GM21381 (cell line): ENCODE data around the gene PI4KA.
"Not testable (repeated sequence)": the region's sequence is repeated elsewhere in the genome, so short reads cannot be mapped to it uniquely, and the experiment has no call there.

Source experiments
- ATAC-seq: cut with Tn5 transposase; IDR thresholded peaks from one replicate; pipeline ENCODE4 v1.9.1; 2021; ENCODE audit warnings: mild to moderate bottlenecking, moderate library complexity; ENCODE audit not compliant: unreplicated experiment

Gene PI4KA

DNA sequence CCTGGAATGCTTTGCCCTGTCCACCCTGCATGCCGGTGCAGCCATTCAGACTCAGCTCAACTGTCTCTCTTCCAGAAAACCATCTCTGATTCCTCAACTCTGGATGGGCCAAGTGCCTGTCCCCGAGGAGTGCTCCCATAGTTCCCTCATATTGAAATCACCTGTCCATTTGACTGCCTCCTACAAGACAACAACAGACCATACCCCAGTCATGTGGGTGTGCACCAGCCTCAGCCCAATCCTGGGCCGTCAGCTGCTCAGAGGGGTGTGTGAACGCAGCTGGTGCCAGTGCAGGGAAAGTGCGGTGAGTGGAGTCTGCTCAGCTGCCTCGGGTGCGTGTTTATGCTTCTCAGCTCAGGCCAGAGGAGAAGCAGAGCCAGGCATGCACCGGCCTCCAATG lies 126.2 kb downstream of the PI4KA start:
- not testable (repeated sequence) for ATAC-seq

- ATAC-seq: no peak
Measured at GRCh38 chr22:20729194-20729593, 129.4 kb downstream of the PI4KA start.

DNA sequence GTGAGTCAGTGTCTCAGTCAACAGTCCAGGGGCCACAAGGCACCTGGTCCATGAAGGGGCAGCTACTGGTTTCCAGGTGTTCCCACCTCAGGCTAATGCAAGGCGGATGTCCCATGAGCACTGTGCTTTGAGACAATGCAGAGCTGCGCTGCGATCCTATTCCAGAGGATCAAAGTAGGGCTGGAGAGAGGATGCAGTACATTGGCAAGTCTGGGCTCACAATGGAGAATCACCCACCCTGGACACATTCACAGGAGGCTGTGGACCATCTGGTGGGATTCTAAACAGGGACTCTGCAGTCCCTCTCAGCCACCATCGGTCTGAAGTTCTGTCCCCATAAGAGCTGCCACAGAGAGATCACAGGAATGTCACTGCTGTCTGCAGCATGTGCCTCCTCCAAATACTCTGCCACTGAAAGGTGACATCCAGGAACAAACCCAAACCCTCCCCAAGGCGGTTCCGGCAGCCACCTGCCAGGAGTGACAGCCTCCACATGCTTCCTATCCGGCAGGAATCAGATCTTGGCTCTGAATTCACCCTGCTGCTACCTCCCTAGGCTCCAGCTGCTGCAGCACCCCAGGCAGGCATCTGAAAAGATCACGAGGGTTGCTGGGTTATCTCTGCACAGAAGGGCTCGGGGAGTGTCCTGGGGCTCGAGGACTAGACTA lies 130.0 kb downstream of the PI4KA start:
- no peak for ATAC-seq

DNA sequence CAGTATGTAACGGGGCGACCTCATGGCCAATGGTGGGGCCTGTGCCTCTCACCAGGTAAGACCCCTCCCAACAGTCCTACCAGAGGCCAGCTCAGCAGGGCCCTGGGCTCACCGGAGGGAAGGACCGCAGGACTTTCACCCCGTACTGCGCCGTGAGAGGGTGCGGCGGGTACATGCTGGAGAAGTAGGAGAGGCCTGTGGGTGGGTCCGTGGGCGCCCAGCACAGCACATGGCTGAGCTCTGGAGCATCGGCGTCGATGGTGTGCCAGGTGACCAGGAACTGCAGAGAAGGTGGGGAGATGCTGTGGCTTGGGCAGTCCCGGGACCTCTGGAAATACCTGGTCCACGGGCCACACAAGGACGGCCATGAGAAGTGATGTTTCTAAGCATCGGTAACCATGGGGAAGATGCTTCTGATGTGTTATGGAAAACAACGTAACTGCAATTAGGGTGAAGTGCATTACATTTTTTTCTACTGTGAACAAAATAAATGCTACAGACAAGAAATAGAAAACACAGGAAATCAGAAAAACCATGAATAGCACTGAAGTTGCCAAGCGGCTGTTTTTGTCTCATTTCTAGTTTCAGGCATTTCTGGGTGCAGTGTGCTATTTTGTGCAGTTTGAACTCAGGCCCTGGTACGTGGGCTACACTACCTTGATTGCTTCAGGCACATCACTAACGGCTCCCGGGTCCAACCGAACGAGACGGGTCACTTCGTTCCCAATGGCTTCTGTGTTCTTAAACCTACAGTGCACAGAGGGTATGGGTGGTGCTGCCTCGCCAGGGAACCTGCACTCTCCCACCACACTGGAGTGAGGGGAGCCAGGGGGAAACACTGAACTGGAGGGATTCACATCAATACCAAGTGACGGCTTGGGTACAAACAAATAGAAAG lies 131.2 kb downstream of the PI4KA start:
- ATAC-seq: no peak

DNA sequence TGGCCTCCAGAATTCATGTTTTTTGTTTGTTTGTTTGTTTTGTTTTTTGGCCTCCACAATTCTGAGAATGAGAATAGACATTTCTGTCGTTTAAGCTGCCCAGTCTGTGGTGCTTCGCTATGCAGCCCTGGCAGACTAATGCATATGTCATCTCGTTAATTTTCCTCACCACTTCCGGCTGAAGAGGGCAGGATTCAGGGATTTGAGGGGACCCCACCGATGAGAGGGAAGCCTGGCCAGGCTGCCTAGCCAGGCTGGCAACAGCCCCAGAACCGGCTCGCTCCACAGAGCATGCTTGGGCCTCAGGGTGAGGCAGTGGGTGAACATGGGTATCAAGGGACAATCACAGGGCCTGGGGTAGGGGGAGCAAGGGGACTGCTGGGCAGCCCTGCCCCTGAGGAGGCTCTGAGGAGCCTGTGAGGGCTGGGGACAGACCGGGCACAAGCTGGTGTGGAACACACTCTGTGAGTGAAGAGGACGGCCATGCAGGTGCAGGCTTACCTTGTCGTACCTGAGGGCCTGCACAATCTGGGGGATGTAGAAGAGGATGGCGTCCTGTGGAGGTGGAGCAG lies 132.5 kb downstream of the PI4KA start:
- ATAC-seq: no peak

GRCh38 chr22:20724676-20725454 lies 133.7 kb downstream of the PI4KA start:
- no peak for ATAC-seq

- ATAC-seq: no peak
Measured at GRCh38 chr22:20721409-20722218, 137.0 kb downstream of the PI4KA start.

- no peak for ATAC-seq
Measured at GRCh38 chr22:20720692-20721408, 137.8 kb downstream of the PI4KA start.

GRCh38 chr22:20718727-20719126 lies 139.9 kb downstream of the PI4KA start:
- ATAC-seq: not testable (repeated sequence)

DNA sequence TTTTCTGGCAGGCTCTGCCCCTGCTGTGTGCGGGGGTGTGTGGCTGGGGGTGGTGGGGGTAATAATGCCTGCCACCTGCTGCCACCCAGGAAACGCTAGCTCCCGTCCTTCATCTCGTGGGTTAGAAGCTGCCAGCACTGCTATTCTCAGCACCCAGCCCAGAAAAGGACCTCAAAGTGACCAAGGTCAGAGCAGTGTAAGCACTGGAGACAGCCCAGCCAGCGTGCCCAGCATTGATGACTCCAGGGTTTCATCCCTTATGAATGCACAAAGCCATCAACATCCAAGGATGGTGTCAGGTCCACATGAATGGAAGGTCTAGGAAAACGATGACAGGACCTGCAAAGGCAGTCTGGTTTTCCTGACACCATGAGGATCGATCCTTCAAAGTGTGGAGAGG lies 140.6 kb downstream of the PI4KA start:
- not testable (repeated sequence) for ATAC-seq

DNA sequence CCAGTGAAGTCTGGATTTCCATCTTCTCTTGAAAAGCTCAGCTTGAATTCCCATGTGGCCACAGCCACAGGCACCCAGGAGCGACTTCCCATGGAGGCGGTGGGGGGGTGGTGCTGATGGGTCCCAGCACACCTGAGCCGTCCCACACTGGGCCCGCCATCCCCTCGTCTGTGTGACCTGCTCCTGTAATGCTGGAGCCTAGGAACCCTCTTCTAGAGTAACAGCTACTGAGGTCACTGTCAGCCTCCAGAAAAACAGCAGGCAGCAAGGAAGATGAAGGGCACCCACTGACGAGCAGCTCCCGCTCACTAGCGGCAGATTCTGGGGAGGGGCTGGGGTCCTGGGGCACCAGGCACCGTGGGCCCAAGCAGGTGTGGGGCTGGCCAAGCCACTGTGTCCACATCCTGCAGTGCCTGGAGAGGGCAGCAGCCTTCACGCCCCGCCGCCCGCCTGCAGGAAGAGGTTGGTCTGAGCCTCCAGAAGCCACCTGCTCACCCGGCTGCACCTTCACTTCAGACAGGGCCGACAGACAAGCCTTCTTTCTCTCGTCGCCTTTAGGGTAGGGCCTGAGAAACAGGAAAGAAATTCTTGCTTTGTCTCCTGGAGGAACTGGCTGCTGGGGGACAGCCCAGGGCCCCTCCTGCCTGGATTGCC lies 141.3 kb downstream of the PI4KA start:
- ATAC-seq: not testable (repeated sequence)

DNA sequence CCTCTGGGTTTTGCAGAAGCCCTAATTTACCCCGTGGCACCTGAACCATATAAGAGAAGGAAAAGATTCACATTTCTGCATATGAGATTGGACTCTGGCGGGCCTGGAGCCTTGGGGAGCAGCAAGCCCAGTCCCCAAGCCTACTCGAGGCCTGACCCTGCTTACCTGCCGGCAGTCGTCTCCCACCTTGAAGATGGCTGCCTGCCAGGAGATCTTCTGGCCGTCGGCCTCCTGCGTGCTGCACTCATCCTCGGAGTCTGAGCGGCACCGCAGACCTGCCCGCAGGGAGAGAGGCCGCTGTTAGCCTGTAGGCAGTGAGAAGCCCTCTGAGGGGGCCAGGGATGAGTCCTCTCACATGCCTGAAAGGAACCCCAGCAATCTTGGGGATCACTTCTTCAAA lies 145.5 kb downstream of the PI4KA start:
- ATAC-seq: not testable (repeated sequence)

GRCh38 chr22:20709966-20710365 lies 148.6 kb downstream of the PI4KA start:
- not testable (repeated sequence) for ATAC-seq

DNA sequence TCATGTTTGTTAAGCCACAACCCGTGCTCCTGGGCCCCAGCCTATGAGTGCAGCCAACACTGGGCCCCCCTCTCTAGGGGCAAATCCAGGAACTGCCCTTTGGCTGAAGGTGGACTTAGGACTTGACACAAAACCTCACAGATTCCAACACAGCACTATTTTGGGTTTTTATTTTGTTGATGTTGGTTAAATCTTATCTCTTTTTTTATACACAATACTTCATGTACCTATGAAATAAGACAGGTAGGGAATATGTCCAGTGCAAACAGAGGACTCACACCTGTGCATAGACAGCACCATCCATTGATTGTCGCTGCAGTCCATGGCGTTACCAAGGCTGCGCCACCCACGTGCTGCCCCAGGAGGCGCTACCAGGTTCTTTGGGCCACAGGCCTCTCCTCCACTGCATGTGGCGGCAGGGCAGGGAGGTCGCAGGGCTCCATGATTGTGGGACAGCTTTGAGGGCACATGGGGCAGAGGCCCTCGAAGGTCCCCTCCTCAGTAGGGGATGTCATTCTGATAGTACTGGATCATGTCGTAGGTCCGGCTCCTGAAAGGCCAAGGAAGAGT lies 151.0 kb downstream of the PI4KA start:
- ATAC-seq: not testable (repeated sequence)

DNA sequence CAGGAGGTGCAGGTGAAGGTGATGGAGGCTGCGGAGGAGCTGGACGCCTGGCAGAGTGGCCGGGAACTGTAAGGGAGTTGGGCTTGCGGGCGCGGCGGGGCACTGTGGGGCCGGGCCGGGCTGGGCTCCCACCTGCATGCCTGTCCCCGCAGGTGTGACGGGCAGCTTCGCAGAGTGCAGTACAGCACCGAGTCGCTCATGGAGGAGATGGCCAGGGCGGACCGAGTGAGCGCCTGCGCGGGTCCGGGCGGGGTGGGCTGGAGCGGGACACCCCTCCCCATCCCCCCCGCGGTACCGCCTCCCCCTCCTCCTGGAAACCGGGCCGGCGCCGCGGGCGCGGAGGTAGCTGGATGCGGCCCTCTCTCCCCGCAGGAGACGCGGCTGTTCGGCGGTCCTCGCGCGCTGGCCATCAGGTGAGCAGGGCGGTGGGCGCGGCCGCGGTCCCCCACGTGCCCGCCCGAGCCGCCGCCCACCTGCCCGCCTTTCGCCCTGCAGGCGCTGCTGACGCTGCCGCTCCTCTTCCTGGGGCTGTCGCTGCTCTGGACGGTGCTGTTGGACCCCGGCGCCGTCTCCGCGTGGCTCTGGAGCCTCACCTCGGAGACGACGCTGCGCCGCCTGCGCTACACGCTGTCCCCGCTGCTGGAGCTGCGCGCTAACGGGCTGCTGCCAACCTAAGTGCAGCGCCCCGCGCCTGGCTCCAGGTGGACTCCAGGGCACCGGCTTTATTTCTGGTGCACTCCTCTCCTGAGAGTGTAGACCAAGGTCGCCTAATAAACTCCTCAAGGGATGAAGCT lies 154.6 kb downstream of the PI4KA start:
- not testable (repeated sequence) for ATAC-seq

DNA sequence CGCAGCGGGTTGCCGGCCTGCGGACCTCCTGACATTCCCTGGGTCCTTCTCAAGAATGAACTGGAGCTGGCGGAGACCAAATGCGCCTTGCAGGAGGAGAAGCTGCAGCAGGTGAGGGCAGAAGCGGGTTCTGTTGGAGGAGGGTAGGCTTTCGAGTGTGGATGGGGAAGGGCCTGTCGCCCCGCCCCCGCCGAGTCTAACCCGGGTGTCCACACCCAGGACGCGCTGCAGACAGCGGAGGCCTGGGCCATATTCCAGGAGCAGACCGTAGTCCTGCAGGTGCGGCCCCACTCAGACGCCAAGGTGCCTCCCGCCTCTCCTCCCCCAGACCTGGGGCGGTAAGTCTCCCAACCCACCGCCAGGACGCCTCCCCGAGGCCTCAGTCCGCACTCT lies 155.2 kb downstream of the PI4KA start:
- peak; percentile 18 for ATAC-seq

- ATAC-seq: peak; percentile 70
Measured at GRCh38 chr22:20702546-20703413, 155.8 kb downstream of the PI4KA start.
